PFSK-1 (cell line): ENCODE data around the gene TMEM42.

ENCODE experiments used
- FOXP2 ChIP-seq: optimal IDR thresholded peaks from 2 replicates; pipeline ENCODE3; 2011; ENCODE audit warnings: borderline replicate concordance, control low read depth, inconsistent platforms; ENCODE audit not compliant: insufficient read depth; ENCODE audit errors: extremely low read length, extremely low read depth
- POLR2AphosphoS5 ChIP-seq: IDR thresholded peaks from 2 replicates; pipeline ENCODE4 v1.6.1; 2012; ENCODE audit warnings: low read depth, mild to moderate bottlenecking, control low read depth, low read length, moderate library complexity
- SIN3A ChIP-seq: IDR thresholded peaks from 2 replicates; pipeline ENCODE4 v1.6.1; 2012; ENCODE audit warnings: mild to moderate bottlenecking, low read length, moderate library complexity, borderline replicate concordance; ENCODE audit not compliant: insufficient read depth
- TAF1 ChIP-seq: IDR thresholded peaks from 2 replicates; pipeline ENCODE4 v1.6.1; 2012; ENCODE audit warnings: low read length, control low read depth, borderline replicate concordance; ENCODE audit not compliant: insufficient read depth
- TF ChIP-seq, protein P1 (sequence below), 2 experiments: IDR thresholded peaks; 2 replicates each; pipeline versions ENCODE4 v1.6.1 to v1.8.0; 2011 to 2012; ENCODE audit warnings: low read depth in 2 of 2, low read length in 2 of 2, control low read depth in 1 of 2, inconsistent platforms in 1 of 2, mild to moderate bottlenecking in 1 of 2, moderate library complexity in 1 of 2; ENCODE audit not compliant: insufficient read depth in 1 of 2

DNA sequence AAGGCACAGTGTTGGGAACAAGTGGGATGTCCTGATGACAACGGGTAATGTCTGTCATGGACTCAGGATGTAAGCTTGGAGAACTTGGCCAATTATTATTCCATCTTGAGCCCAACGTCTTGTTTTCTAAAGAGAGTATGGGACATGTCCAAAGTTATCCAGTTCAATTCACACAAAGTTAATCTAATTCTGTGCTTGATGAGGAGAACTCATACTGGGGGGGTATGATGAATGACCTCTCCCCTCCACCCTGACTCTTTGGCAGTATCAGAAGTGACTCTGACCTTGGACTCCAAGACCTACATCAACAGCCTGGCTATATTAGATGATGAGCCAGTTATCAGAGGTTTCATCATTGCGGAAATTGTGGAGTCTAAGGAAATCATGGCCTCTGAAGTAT lies 49.0 kb downstream of the TMEM42 start:
- TF ChIP-seq POLR2AphosphoS5 = no peak
- TF ChIP-seq, protein P1, sequence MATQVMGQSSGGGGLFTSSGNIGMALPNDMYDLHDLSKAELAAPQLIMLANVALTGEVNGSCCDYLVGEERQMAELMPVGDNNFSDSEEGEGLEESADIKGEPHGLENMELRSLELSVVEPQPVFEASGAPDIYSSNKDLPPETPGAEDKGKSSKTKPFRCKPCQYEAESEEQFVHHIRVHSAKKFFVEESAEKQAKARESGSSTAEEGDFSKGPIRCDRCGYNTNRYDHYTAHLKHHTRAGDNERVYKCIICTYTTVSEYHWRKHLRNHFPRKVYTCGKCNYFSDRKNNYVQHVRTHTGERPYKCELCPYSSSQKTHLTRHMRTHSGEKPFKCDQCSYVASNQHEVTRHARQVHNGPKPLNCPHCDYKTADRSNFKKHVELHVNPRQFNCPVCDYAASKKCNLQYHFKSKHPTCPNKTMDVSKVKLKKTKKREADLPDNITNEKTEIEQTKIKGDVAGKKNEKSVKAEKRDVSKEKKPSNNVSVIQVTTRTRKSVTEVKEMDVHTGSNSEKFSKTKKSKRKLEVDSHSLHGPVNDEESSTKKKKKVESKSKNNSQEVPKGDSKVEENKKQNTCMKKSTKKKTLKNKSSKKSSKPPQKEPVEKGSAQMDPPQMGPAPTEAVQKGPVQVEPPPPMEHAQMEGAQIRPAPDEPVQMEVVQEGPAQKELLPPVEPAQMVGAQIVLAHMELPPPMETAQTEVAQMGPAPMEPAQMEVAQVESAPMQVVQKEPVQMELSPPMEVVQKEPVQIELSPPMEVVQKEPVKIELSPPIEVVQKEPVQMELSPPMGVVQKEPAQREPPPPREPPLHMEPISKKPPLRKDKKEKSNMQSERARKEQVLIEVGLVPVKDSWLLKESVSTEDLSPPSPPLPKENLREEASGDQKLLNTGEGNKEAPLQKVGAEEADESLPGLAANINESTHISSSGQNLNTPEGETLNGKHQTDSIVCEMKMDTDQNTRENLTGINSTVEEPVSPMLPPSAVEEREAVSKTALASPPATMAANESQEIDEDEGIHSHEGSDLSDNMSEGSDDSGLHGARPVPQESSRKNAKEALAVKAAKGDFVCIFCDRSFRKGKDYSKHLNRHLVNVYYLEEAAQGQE (IDR thresholded peaks at IDR 0.05; ENCODE audit: insufficient read depth in 1 of 2, low read depth in 2 of 2, low read length in 2 of 2) = no peak
- TF ChIP-seq TAF1 = no peak
- TF ChIP-seq SIN3A = no peak
- TF ChIP-seq FOXP2 = no peak
